ES-I3 (cell line): ENCODE data around the gene SPEG.

Experiments
- H3K36me3 ChIP-seq: 2 replicates; pipeline ENCODE4 v1.6.1; 2013; ENCODE audit warnings: mild to moderate bottlenecking, low read length, control low read depth, moderate library complexity; ENCODE audit not compliant: insufficient read depth
- H3K4me1 ChIP-seq: 2 replicates; pipeline ENCODE4 v1.6.1; 2013; ENCODE audit warnings: mild to moderate bottlenecking, control low read depth, low read length; ENCODE audit not compliant: insufficient read depth
- H3K9ac ChIP-seq: 2 replicates; pipeline ENCODE4 v1.6.1; 2013; ENCODE audit warnings: low read depth, mild to moderate bottlenecking, low read length, moderate library complexity
- H3K9me3 ChIP-seq: 2 replicates; pipeline ENCODE4 v1.6.1; 2013; ENCODE audit warnings: mild to moderate bottlenecking, low read length, moderate library complexity; ENCODE audit not compliant: control insufficient read depth, insufficient read depth

Gene SPEG

DNA sequence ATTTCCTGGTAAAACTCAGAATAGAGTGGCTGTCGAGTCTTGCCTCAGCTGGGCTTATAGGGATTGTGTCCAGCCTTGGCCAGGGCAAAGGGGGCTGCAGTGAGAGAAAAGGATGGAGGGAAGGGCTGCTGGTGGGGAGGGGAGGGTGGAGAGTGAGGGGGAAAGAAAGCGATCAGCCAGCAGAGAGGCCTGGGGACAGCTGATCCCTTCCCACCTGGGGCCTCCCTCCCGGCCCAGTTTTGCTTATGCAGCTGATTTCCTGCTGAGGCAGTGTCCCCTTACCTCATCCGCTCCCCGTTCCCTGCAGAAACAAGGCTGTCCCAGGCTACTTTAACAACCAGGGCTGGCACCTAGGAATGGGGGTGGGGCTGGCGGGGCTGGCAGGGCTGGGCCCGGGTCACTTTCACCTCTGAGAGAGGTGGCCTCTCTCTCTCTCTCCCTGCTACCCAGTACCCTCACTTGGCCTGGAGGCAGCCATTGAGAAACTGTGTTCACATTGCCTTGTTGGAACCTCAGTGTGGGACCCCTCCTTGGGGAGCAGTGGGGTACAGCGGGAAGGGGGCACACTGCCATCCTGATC lies 51.8 kb downstream of the SPEG start:
- Histone ChIP-seq H3K36me3 (no peaks in the 10 kb centered on the region), H3K4me1 (peaks cover 26% of the 10 kb centered on the region), H3K9ac (no peak overlapping the region), H3K9me3 (no peaks in the 10 kb centered on the region)

DNA sequence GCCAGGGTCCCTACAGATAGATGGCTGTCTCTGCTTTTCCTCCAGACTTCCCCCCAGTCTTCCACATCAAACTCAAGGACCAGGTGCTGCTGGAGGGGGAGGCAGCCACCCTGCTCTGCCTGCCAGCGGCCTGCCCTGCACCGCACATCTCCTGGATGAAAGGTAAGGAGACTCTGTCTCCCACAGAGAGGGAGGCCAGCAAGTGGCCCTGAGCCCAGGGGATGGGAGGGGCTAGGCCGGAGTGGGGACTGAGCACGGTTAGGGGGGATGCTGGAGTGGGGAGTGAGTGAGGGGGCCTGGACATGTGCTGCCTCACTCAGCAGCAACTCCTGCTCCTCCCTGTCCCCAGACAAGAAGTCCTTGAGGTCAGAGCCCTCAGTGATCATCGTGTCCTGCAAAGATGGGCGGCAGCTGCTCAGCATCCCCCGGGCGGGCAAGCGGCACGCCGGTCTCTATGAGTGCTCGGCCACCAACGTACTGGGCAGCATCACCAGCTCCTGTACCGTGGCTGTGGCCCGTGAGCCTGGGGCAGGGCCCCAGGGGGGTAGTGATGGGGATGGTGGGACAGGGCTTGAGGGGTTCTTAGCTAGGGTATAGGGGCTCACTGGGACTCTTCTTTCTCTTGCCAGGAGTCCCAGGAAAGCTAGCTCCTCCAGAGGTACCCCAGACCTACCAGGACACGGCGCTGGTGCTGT lies 53.7 kb downstream of the SPEG start:
- Histone ChIP-seq H3K36me3 (no peaks in the 10 kb centered on the region), H3K9me3 (no peaks in the 10 kb centered on the region), H3K9ac (no peak overlapping the region), H3K4me1 (peaks cover 26% of the 10 kb centered on the region)

DNA sequence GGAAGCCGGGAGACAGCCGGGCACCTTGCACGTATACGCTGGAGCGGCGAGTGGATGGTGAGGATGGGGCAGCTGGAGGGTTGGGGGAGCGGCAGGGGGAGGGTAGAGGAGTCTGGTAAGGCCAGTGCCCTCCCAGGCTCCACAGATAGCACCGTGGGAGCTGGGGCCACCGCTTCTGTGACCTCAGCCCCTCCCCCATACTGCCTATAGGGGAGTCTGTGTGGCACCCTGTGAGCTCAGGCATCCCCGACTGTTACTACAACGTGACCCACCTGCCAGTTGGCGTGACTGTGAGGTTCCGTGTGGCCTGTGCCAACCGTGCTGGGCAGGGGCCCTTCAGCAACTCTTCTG lies 54.2 kb downstream of the SPEG start:
- Histone ChIP-seq H3K36me3 (no peaks in the 10 kb centered on the region), H3K4me1 (peaks cover 25% of the 10 kb centered on the region), H3K9me3 (no peaks in the 10 kb centered on the region), H3K9ac (no peak overlapping the region)

DNA sequence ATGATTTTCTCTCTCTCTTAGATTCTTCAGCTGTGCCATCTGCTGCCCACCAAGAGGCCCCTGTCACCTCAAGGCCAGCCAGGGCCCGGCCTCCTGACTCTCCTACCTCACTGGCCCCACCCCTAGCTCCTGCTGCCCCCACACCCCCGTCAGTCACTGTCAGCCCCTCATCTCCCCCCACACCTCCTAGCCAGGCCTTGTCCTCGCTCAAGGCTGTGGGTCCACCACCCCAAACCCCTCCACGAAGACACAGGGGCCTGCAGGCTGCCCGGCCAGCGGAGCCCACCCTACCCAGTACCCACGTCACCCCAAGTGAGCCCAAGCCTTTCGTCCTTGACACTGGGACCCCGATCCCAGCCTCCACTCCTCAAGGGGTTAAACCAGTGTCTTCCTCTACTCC lies 54.7 kb downstream of the SPEG start:
- Histone ChIP-seq H3K36me3 (no peaks in the 10 kb centered on the region), H3K4me1 (peaks cover 21% of the 10 kb centered on the region), H3K9ac (no peak overlapping the region), H3K9me3 (no peaks in the 10 kb centered on the region)

DNA sequence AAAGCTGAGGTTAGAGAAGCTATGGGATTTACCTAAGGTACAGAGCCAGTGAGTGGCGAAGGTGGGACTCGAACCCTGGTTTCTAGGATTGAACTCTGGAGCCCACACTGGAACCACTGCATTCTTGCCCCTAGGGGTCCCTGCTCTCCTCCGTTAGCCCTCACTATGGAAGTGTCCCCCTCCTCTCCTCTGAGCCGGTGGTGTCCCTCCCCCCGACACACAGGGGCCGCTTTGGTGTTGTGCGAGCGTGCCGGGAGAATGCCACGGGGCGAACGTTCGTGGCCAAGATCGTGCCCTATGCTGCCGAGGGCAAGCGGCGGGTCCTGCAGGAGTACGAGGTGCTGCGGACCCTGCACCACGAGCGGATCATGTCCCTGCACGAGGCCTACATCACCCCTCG lies 55.5 kb downstream of the SPEG start:
- Histone ChIP-seq H3K9ac (no peak overlapping the region), H3K36me3 (no peaks in the 10 kb centered on the region), H3K4me1 (peaks cover 19% of the 10 kb centered on the region), H3K9me3 (no peaks in the 10 kb centered on the region)

DNA sequence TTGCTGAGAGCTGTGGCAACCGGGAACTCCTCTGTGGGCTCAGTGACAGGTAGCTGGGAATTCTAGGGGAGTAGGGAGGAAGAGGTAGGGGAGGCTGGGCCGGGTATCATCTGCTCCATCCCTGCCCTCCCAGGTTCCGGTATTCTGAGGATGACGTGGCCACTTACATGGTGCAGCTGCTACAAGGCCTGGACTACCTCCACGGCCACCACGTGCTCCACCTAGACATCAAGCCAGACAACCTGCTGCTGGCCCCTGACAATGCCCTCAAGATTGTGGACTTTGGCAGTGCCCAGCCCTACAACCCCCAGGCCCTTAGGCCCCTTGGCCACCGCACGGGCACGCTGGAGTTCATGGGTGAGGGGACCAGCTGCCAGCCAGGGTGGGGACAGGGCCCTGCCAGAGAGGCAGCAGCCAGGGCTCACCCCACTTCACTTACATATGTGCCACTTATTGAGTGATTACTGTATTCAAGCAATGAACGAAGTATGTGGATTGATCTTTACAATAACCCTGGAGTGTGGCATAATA lies 56.0 kb downstream of the SPEG start:
- Histone ChIP-seq H3K9ac (no peak overlapping the region), H3K4me1 (peaks cover 16% of the 10 kb centered on the region)

DNA sequence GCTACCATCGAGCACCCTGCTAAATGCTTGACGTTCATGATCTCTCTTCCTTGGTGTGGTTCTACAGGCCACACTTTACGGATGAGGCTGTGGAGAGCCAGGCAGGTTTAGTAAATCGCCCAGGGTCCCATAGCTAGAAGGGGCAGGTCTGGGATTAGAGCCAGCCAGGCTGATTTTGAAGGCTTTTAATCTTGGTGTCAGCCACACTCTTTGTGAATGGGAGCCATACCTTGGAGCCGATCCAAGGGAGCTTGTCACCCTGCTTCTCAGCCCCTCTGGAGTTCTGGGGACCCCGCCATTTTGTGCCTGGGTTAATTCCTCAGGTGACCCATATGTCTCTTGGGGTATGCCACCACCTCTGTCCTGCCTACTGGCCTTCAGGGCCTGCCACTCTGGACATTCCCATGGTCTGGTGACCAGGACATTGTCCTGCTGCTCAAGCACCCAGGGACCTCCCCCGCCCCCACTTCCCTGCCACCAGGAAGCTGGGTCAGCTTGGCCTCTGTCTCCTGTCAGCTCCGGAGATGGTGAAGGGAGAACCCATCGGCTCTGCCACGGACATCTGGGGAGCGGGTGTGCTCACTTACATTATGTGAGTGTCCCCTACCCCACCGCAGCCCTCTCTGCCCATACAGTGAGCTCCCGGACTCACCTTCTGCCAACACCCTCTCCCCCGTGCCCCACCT lies 56.8 kb downstream of the SPEG start:
- Histone ChIP-seq H3K9ac (no peak overlapping the region), H3K4me1 (peaks cover 13% of the 10 kb centered on the region)

More for the DNA sequence above, 56.0 kb downstream of the SPEG start:
- no peaks in the 10 kb centered on the region for H3K9me3 ChIP-seq
- H3K36me3 ChIP-seq, result no peaks in the 10 kb centered on the region

DNA sequence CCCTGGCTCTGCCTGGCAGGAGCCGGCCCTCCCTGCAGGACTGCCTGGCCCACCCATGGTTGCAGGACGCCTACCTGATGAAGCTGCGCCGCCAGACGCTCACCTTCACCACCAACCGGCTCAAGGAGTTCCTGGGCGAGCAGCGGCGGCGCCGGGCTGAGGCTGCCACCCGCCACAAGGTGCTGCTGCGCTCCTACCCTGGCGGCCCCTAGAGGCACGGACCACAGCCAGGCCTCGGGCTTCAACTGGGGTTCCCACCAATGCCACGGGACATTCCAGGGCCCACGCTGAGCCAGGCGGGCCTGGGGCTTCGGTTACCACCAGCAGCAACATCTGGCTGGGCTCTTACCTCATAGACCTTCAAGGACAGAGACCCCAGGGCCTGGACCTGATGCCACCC lies 57.9 kb downstream of the SPEG start:
- no peaks in the 10 kb centered on the region for H3K36me3 ChIP-seq
- peaks cover 6% of the 10 kb centered on the region for H3K4me1 ChIP-seq
- H3K9me3 ChIP-seq, result no peaks in the 10 kb centered on the region
- H3K9ac ChIP-seq, result no peak overlapping the region

More for the DNA sequence above, 56.8 kb downstream of the SPEG start:
- H3K36me3 ChIP-seq, result no peaks in the 10 kb centered on the region
- H3K9me3 ChIP-seq, result no peaks in the 10 kb centered on the region

DNA sequence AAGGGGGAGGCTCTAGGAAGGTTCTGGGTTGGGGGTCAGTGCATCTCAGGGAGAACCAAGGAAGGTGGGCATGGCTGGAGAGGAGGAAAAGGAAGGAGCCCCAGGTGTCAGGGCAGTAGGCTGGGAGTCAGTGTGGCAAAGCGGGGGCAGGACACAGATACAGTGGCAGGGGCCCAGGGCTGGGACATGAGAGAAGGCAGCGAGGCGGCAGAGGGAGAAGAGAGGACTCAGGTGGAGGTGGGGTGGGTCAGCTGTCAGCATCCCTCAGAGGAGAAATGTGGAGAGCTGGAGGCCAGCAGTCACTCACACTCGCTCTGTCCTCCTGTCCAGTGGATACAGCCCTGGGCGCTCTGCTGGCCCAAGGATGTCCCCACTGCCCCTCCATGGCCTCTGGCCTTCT lies 58.4 kb downstream of the SPEG start:
- Histone ChIP-seq H3K36me3 (no peaks in the 10 kb centered on the region), H3K9ac (no peak overlapping the region), H3K9me3 (no peaks in the 10 kb centered on the region), H3K4me1 (peaks cover 6% of the 10 kb centered on the region)

DNA sequence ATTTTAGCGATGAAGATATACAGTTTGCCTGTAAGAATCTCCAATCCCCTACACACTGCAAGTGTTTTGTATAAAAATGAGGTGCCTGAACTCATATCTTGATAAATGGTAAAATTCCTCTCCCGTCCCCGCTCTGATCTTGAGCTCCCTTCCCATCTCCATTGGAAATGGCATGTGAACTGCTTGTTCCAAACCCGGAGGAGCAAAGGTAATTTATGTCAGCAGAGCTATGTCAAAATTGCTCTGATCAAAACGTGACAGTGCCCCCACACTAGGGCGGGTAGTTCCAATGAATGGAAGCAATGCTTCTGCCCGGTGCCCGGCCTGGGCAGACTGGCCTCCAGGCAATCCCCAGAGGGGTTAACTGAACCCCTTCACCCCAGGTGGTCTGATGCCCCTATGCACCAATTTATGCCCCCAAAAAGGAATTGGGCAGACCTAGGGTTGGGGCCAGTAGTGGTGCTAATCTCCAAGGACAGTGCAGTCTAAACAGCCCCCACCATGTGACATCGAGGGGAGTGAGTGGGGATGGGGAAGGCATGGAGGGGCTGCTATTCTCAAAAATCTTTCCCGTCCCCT lies 60.4 kb downstream of the SPEG start:
- Histone ChIP-seq H3K36me3 (no peaks in the 10 kb centered on the region), H3K9ac (no peak overlapping the region), H3K9me3 (no peaks in the 10 kb centered on the region), H3K4me1 (peaks cover 15% of the 10 kb centered on the region)

DNA sequence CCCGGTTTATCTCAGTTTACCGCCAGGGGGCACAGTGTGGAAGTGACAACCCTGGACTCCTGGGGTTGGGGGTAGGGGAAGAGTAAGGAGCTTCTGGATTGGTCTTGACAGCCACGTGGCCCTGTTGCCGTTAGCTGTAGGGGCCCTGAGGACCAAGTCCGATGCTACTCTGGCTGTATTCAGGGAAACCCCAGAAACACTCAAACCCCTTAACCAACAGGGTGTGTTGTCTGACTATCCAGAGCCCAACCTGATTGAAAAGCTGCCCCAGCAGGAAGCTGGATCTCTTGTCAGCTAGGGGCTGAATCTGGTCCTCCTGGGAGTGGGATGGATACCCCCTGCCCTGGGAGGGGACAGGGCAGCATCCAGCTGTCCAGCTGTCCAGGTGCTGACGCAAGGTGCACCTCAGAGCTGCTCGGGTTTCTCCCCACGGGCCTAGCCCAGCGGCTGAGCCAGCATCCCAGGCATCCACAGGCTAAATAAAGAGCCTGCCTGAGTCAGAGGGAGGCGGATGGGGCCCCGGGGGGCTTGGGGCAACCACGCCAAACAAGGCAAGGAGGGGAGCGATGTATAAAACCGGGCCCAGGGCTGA lies 61.0 kb downstream of the SPEG start:
- Histone ChIP-seq H3K9ac (no peak overlapping the region), H3K36me3 (no peaks in the 10 kb centered on the region), H3K9me3 (no peaks in the 10 kb centered on the region), H3K4me1 (peaks cover 21% of the 10 kb centered on the region)

DNA sequence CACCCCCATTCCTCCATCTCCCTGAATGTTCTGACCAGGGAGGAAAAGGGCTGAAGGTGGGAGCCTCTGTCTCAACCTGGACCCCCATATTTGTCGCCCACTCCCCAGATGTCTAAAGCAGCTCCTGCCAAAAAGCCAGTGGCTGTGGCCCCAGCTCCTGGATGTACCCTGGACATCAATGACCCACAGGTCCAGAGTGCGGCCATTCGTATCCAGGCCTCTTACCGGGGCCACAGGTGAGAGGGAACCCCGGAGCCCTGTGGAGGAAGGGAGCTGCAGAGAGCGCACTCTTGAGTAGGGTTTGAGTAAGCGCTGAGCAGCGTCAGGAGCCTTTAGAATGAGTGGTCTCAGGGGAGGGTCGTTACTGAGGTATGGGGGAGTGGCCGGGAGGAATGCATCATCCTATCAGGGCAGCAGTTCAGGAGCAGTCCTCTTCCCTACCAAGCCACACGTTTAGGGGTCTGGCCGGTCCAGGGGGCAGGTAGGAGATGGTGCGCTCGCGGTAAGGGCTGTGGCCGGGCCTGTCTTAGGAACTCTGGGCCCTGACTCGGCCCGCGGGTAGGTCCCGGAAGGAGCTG lies 61.7 kb downstream of the SPEG start:
- Histone ChIP-seq H3K9me3 (no peaks in the 10 kb centered on the region), H3K36me3 (no peaks in the 10 kb centered on the region; the same call in 1 of the 2 replicates), H3K4me1 (peaks cover 22% of the 10 kb centered on the region), H3K9ac (peak overlapping the region; percentile 91; the same call in 1 of the 2 replicates)

DNA sequence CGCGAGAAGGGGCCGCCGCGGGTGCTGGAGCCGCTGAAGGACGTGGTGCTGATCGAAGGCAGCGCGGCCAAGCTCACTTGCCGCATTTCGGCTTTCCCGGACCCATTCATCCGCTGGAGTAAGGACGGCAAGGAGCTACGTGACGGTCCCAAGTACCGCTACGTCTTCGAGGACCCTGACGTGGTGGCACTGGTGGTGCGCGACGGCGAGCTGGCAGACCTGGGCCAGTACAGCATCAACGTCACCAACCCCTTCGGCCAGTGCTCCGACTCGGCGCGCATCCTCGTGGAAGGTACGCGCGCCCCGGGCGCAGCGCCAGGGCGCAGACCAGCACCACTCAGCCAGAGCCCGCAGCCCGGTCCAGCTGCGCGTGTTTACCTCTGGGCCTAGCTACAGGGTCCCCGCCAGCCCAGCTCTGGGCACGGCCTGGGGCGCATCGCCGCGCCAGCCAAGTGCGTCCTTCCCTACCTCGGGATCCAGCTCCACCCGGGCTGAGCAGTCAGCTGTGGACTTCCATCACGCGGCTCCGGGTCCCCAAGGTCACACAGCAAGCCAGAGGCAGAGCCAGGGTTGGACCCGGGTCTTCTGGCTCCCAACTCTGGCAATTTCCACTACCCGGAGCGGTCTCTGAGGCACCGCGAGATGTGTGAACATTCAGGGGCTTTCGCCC lies 62.3 kb downstream of the SPEG start:
- H3K9me3 ChIP-seq, result no peaks in the 10 kb centered on the region
- peaks cover 27% of the 10 kb centered on the region for H3K4me1 ChIP-seq
- H3K36me3 ChIP-seq, result no peaks in the 10 kb centered on the region; the same call in 1 of the 2 replicates
- peak overlapping the region; percentile 91; the same call in 1 of the 2 replicates for H3K9ac ChIP-seq
